PC-3 (cell line): ENCODE data around the gene PLA2G12A. TPM values are rescaled to one million over a fixed set of nuclear protein-coding genes. Genes with fewer than 3 reads are reported as not detected.
A peak's percentile ranks its signal among the peaks of the same experiment; 100 is the strongest.

Experiments
- ATAC-seq: fragments of 200-7000 bp; cut with Tn5 transposase; 2 replicates; pipeline ENCODE4 v1.9.1; 2020; ENCODE audit warnings: mild to moderate bottlenecking, moderate library complexity
- BruUV-seq: library from RNA; stranded (reverse); fragments of 400-500 nt; replicated peaks from 2 replicates; lab custom pipeline; 2021; lab: Mats Ljungman, UMichigan
- CTCF ChIA-PET: fragments of 300-600 bp; sonication (Branson Sonifier 250); formaldehyde crosslinking; loops from one replicate; lab custom pipeline; 2022; ENCODE audit warnings: antibody characterized with exemption; lab: Charles Lee
- POLR2A ChIA-PET: fragments of 300-600 bp; sonication (Branson Sonifier 250); formaldehyde crosslinking; loops from one replicate; lab custom pipeline; 2022; ENCODE audit warnings: antibody characterized with exemption; ENCODE audit not compliant: unreplicated experiment; lab: Charles Lee
- DNase-seq: peaks from one replicate; pipeline ENCODE4 v3.0.0-alpha.2; 2015
- H2AFZ ChIP-seq: fragments of 300-600 bp; sonication (generic); 2 replicates; pipeline ENCODE4 v1.6.0; 2016; ENCODE audit warnings: antibody characterized with exemption, low read length
- H3F3A ChIP-seq: fragments of 300-600 bp; sonication (generic); one replicate; pipeline ENCODE4 v1.6.0; 2017; ENCODE audit warnings: antibody characterized with exemption, low read length, control low read depth, mild to moderate bottlenecking; ENCODE audit not compliant: unreplicated experiment
- H3K27ac ChIP-seq: fragments of 300-600 bp; sonication (generic); 2 replicates; pipeline ENCODE4 v1.5.1; 2016; ENCODE audit warnings: mild to moderate bottlenecking, low read length
- H3K27me3 ChIP-seq: fragments of 300-600 bp; sonication (generic); 2 replicates; pipeline ENCODE4 v1.6.1; 2016; ENCODE audit warnings: low read length, mixed read lengths
- H3K36me3 ChIP-seq: fragments of 300-600 bp; sonication (generic); 2 replicates; pipeline ENCODE4 v1.6.1; 2016; ENCODE audit warnings: low read depth, mixed run types, low read length, mixed read lengths
- H3K4me1 ChIP-seq: fragments of 300-600 bp; sonication (generic); 2 replicates; pipeline ENCODE4 v1.5.1; 2016; ENCODE audit warnings: low read length; ENCODE audit not compliant: insufficient read depth
- H3K4me2 ChIP-seq: fragments of 300-600 bp; sonication (generic); 2 replicates; pipeline ENCODE4 v1.6.0; 2016; ENCODE audit warnings: low read length
- H3K4me3 ChIP-seq: fragments of 300-600 bp; sonication (generic); 2 replicates; pipeline ENCODE4 v1.5.1; 2016; ENCODE audit warnings: mild to moderate bottlenecking, low read length, mixed read lengths
- H3K79me2 ChIP-seq: fragments of 300-600 bp; sonication (generic); 2 replicates; pipeline ENCODE4 v1.6.1; 2017; ENCODE audit warnings: low read length, mixed read lengths
- H3K9ac ChIP-seq: fragments of 300-600 bp; sonication (generic); 2 replicates; pipeline ENCODE4 v1.6.0; 2016; ENCODE audit warnings: mild to moderate bottlenecking, low read length
- H3K9me2 ChIP-seq: fragments of 300-600 bp; sonication (generic); replicated peaks from 2 replicates; pipeline ENCODE4 v1.6.1; 2016; ENCODE audit warnings: mixed run types, low read length, mixed read lengths
- H3K9me3 ChIP-seq: fragments of 300-600 bp; sonication (generic); 2 replicates; pipeline ENCODE4 v1.6.1; 2016; ENCODE audit warnings: low read length, mixed read lengths
- H4K20me1 ChIP-seq: fragments of 300-600 bp; sonication (generic); 2 replicates; pipeline ENCODE4 v1.6.1; 2016; ENCODE audit warnings: low read length, mixed read lengths
- CTCF ChIP-seq: fragments of 300-600 bp; sonication (generic); conservative IDR thresholded peaks from 2 replicates; pipeline ENCODE4 v1.5.1; 2017; ENCODE audit warnings: antibody characterized with exemption, low read depth, mild to moderate bottlenecking, low read length
- EZH2 ChIP-seq: fragments of 300-600 bp; sonication (generic); IDR thresholded peaks from one replicate; pipeline ENCODE4 v1.6.1; 2017; ENCODE audit warnings: antibody characterized with exemption, mild to moderate bottlenecking, low read length; ENCODE audit not compliant: unreplicated experiment
- EZH2phosphoT487 ChIP-seq: fragments of 300-600 bp; sonication (generic); IDR thresholded peaks from 2 replicates; pipeline ENCODE4 v1.6.1; 2018; ENCODE audit warnings: mild to moderate bottlenecking, antibody characterized with exemption, low read length, borderline replicate concordance
- intact Hi-C: fragments of 100-400 bp; cut with micrococcal nuclease; formaldehyde crosslinking; loops from 2 replicates; pipeline ENCODE4 v1.9.0; 2023
- total RNA-seq: library from RNA; depleted of rRNA; stranded (reverse); fragments of >200 nt; gene quantifications from 2 replicates; pipeline ENCODE4 v1.2.3, GENCODE V29; 2014

PLA2G12A gene
- total RNA-seq, 1 experiment from 2014 or later: 51.6 TPM

GRCh38 chr4:109733728-109734127 is 3.9 kb upstream of the PLA2G12A start:
- ChIA-PET POLR2A (no interaction called here), CTCF (no interaction called here)
- intact Hi-C loops: no loop called here
- no peaks in the 10 kb centered on the region for H3K27me3 ChIP-seq
- no peak overlapping the region for H3K4me3 ChIP-seq
- no peaks in the 10 kb centered on the region for H4K20me1 ChIP-seq
- no peak overlapping the region for H3K27ac ChIP-seq
- no peaks in the 10 kb centered on the region for H3K9me2 ChIP-seq
- no peaks in the 10 kb centered on the region for H3K36me3 ChIP-seq
- H3K4me2 ChIP-seq: no peak overlapping the region
- peaks cover 3% of the 10 kb centered on the region; the same call in 1 of the 2 replicates for H3K4me1 ChIP-seq
- BruUV-seq: no TSS peak
- H3K9ac ChIP-seq: no peak overlapping the region
- TF ChIP-seq EZH2: no peak
- TF ChIP-seq EZH2phosphoT487: no peak
- TF ChIP-seq CTCF: no peak
- H3K9me3 ChIP-seq: no peaks in the 10 kb centered on the region
- no peak for ATAC-seq
- DNase-seq: no peak
- no peaks in the 10 kb centered on the region for H3F3A ChIP-seq
- peaks cover 8% of the 10 kb centered on the region for H3K79me2 ChIP-seq
- H2AFZ ChIP-seq: no peak overlapping the region

- Histone ChIP-seq H3K9ac (peak overlapping the region; percentile 76), H3K27ac (peak overlapping the region; percentile 44), H3K4me2 (peak overlapping the region; percentile 97), H3K4me3 (peak overlapping the region; percentile 99), H3K27me3 (no peaks in the 10 kb centered on the region), H3K4me1 (peaks cover 14% of the 10 kb centered on the region), H3K36me3 (no peaks in the 10 kb centered on the region), H4K20me1 (no peaks in the 10 kb centered on the region), H2AFZ (peak overlapping the region; percentile 100), H3F3A (no peaks in the 10 kb centered on the region), H3K9me3 (no peaks in the 10 kb centered on the region), H3K9me2 (no peaks in the 10 kb centered on the region), H3K79me2 (peaks cover 35% of the 10 kb centered on the region)
- DNase-seq (no peak), ATAC-seq (no peak; the same call in 1 of the 2 replicates)
- intact Hi-C loops: loop anchor here (1.0 kb wide), 1 partner anchor 28 kb away; the partner anchor contains the start of gene CASP6
- no peak for TF ChIP-seq EZH2
- TF ChIP-seq CTCF: no peak
- TF ChIP-seq EZH2phosphoT487: no peak
- CTCF ChIA-PET: no interaction called here
- BruUV-seq: no TSS peak
- POLR2A ChIA-PET: no interaction called here
Observed at GRCh38 chr4:109730619-109731545, 1.0 kb upstream of the PLA2G12A start.
